ENCODE results near the gene TMEM151B. TPM values are rescaled to one million over a fixed set of nuclear protein-coding genes. Genes with fewer than 3 reads are reported as not detected.

TMEM151B gene
- total and polyA plus RNA-seq, 2 donors from 2014 or later, result not detected

DNA sequence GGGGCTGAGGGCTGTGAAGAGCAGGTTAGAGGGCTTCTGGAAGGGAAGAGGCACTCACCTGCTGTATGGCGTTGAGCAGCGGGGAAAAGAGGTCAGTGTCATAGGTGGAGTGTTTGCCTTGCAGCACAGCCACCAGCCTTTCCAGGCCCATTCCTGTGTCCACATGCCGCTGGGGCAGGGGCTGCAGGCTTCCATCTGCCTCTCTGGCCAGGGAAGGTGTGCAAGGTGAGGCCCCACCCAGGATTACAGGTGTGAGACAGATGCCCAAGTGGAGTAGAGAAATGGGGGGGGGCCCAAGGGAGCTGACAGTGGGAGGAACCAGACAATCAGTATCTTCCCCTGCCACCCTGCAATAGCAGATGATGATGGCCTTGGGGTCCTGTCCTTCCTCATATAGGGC is 40.0 kb downstream of the TMEM151B start:
- DNase-seq (no peak), FAIRE-seq (no peak)
- Histone ChIP-seq H3K4me3 (ENCODE audit: low read length in 3 of 3) (no peak overlapping the region), H3K27me3 (ENCODE audit: control insufficient read depth, insufficient read depth, low read length) (no peaks in the 10 kb centered on the region), H3K9me3 (ENCODE audit: control insufficient read depth in 2 of 3, insufficient read depth in 1 of 3, low read length in 3 of 3) (no peaks in the 10 kb centered on the region), H3K36me3 (ENCODE audit: control insufficient read depth in 2 of 3, insufficient read depth in 3 of 3, low read length in 3 of 3) (peaks cover 3 to 38% (median 9%) of the 10 kb centered on the region in 3 donors), H3K27ac (ENCODE audit: low read depth in 2 of 2, low read length in 2 of 2) (no peak overlapping the region), H3K4me1 (ENCODE audit: control insufficient read depth in 2 of 3, insufficient read depth in 2 of 3, low read depth in 1 of 3, low read length in 3 of 3) (peaks cover 0 to 6% (median 0%) of the 10 kb centered on the region in 3 donors), H3K9ac (ENCODE audit: low read length in 3 of 3) (no peak overlapping the region)
- TF ChIP-seq, protein P1, sequence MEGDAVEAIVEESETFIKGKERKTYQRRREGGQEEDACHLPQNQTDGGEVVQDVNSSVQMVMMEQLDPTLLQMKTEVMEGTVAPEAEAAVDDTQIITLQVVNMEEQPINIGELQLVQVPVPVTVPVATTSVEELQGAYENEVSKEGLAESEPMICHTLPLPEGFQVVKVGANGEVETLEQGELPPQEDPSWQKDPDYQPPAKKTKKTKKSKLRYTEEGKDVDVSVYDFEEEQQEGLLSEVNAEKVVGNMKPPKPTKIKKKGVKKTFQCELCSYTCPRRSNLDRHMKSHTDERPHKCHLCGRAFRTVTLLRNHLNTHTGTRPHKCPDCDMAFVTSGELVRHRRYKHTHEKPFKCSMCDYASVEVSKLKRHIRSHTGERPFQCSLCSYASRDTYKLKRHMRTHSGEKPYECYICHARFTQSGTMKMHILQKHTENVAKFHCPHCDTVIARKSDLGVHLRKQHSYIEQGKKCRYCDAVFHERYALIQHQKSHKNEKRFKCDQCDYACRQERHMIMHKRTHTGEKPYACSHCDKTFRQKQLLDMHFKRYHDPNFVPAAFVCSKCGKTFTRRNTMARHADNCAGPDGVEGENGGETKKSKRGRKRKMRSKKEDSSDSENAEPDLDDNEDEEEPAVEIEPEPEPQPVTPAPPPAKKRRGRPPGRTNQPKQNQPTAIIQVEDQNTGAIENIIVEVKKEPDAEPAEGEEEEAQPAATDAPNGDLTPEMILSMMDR (IDR thresholded peaks at IDR 0.05; ENCODE audit: borderline replicate concordance, extremely low read depth, insufficient read depth), result no peak
- intact Hi-C loops (cut with DNase I), result no loop called here

DNA sequence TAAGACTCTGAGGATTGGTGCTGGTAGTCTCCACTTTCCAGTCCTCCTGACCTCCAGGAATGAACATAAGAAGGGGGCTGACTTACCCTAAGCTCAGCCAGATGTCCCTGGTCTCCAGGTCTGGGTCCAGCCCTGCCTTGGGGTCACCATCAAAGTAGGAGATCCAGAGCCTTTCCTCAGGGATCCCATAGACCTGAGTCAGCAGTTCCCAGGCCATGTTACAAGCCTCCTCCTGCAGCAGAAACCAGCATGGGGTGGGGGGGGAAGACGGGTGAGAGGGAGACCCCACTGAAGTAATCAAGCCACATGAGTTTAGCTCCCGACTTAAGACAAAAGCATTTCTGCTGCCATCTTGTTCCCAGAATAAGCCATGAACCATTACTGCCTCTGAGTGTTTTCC is 41.1 kb downstream of the TMEM151B start:
- TF ChIP-seq, protein P1 (IDR thresholded peaks at IDR 0.05; ENCODE audit: borderline replicate concordance, extremely low read depth, insufficient read depth), result no peak
- intact Hi-C loops (cut with DNase I), result no loop called here
- no peak for DNase-seq
- H3K27ac ChIP-seq (ENCODE audit: low read depth in 2 of 2, low read length in 2 of 2), result no peak overlapping the region
- no peak overlapping the region for H3K4me3 ChIP-seq (ENCODE audit: low read length in 3 of 3)
- no peak for FAIRE-seq
- peaks cover 3 to 35% (median 9%) of the 10 kb centered on the region in 3 donors for H3K36me3 ChIP-seq (ENCODE audit: control insufficient read depth in 2 of 3, insufficient read depth in 3 of 3, low read length in 3 of 3)
- H3K9me3 ChIP-seq (ENCODE audit: control insufficient read depth in 2 of 3, insufficient read depth in 1 of 3, low read length in 3 of 3), result no peaks in the 10 kb centered on the region
- no peaks in the 10 kb centered on the region for H3K27me3 ChIP-seq (ENCODE audit: control insufficient read depth, insufficient read depth, low read length)
- H3K9ac ChIP-seq (ENCODE audit: low read length in 3 of 3), result no peak overlapping the region
- peaks cover 0 to 6% (median 0%) of the 10 kb centered on the region in 3 donors for H3K4me1 ChIP-seq (ENCODE audit: control insufficient read depth in 2 of 3, insufficient read depth in 2 of 3, low read depth in 1 of 3, low read length in 3 of 3)

DNA sequence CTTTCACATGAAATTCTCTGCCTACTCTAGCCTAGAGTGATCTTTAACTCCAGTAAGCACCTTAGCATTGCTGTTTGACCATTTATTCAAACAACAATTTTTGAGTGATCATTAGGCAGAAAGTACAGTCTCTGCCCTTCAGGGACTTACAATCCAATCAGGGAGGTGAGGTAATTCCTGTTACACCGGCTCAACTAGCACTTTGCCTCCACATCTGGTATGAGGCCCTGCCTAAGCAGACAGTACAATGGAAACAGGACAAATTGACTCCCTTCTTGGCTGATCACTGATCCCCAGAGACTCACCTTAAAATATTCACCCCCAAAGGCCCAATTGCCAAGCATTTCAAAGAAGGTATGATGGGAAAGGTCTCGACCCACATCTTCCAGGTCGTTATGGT is 41.5 kb downstream of the TMEM151B start:
- Histone ChIP-seq H3K27me3 (ENCODE audit: control insufficient read depth, insufficient read depth, low read length) (no peaks in the 10 kb centered on the region), H3K9me3 (ENCODE audit: control insufficient read depth in 2 of 3, insufficient read depth in 1 of 3, low read length in 3 of 3) (no peaks in the 10 kb centered on the region), H3K4me1 (ENCODE audit: control insufficient read depth in 2 of 3, insufficient read depth in 2 of 3, low read depth in 1 of 3, low read length in 3 of 3) (peaks cover 0 to 6% (median 0%) of the 10 kb centered on the region in 3 donors), H3K9ac (ENCODE audit: low read length in 3 of 3) (no peak overlapping the region), H3K36me3 (ENCODE audit: control insufficient read depth in 2 of 3, insufficient read depth in 3 of 3, low read length in 3 of 3) (peaks cover 3 to 35% (median 9%) of the 10 kb centered on the region in 3 donors), H3K4me3 (ENCODE audit: low read length in 3 of 3) (no peak overlapping the region), H3K27ac (ENCODE audit: low read depth in 2 of 2, low read length in 2 of 2) (no peak overlapping the region)
- TF ChIP-seq, protein P1 (IDR thresholded peaks at IDR 0.05; ENCODE audit: borderline replicate concordance, extremely low read depth, insufficient read depth), result no peak
- DNase-seq, result no peak
- intact Hi-C loops (cut with DNase I), result no loop called here
- FAIRE-seq, result no peak

All from kidney (tissue), 14 donors.